Measurements from ENCODE around the gene MSX1. TPM values are rescaled to one million over a fixed set of nuclear protein-coding genes. Genes with fewer than 3 reads are reported as not detected.

MSX1 gene
- total RNA-seq, 1 experiment from 2014 or later: not detected

DNA sequence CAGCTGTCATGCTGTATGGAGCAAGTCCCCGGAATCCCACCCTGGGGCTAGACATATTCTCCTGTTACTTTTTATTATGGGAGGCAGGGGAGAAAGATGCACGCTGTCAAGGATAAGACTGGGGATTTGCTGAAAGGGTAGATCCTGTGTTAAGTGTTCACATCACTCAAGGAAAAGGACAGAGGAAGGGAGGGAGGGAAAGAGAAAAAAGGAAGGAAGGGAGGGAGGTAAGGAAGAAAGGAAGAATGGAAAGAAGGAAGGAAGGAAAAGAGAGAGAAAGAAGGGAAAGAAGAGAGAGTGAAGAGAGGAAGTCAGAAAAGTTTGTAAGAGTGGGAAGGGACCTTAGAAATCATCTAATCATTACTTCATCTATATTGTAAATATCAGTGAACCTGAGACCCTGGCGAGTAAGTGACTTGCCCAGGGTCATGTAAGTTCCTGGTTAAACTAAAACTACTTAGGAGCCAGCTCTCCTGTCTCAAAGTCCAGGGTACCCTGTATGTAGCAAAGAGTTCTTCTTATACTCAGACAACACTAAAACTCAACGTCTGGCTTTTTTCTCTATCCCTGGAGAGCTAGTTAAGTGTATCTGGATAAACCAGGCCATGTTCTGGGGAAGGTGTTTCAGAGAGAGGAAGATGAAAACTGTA, 47.2 kb upstream of the MSX1 start:
- no peak overlapping the region for H4K91ac ChIP-seq (ENCODE audit: insufficient read length, low read depth, low read length)
- H2BK12ac ChIP-seq (ENCODE audit: insufficient read length, low read depth, low read length): no peak overlapping the region
- no peak overlapping the region for H2BK5ac ChIP-seq (ENCODE audit: insufficient read length, low read length)
- no peak overlapping the region for H3K4me2 ChIP-seq (ENCODE audit: insufficient read depth, insufficient read length, low read length)
- H2AFZ ChIP-seq (ENCODE audit: low read length): no peak overlapping the region
- no peak overlapping the region for H3K56ac ChIP-seq (ENCODE audit: insufficient read length, low read depth, low read length)
- no peaks in the 10 kb centered on the region for H3K79me1 ChIP-seq (ENCODE audit: insufficient read depth, low read depth, low read length, poor library complexity, severe bottlenecking)
- no peak overlapping the region for H2BK120ac ChIP-seq (ENCODE audit: low read depth, low read length, poor library complexity, severe bottlenecking)
- H4K5ac ChIP-seq (ENCODE audit: insufficient read length, low read depth, low read length): no peak overlapping the region
- H2BK15ac ChIP-seq (ENCODE audit: low read depth, low read length): no peak overlapping the region
- H3K79me2 ChIP-seq (ENCODE audit: insufficient read depth, low read length): no peaks in the 10 kb centered on the region
- H2BK20ac ChIP-seq (ENCODE audit: low read depth, low read length, poor library complexity, severe bottlenecking): no peak overlapping the region
- no CpG with 5 or more reads among the region's 4 CpGs for WGBS (ENCODE audit: extremely low coverage, insufficient read length, low lambda C conversion rate)
- Mint-ChIP-seq H3K36me3 (ENCODE audit: insufficient read depth in 1 of 3, low read depth in 3 of 3) (no peaks in the 10 kb centered on the region; a peak in 1 of 7 replicates), H3K4me1 (peaks cover 7 to 12% of the 10 kb centered on the region in 2 experiments), H3K27ac (no peak overlapping the region), H3K9me3 (peaks cover 0 to 4% of the 10 kb centered on the region in 2 experiments; a peak in 2 of 5 replicates), H3K4me3 (no peak overlapping the region), H3K27me3 (ENCODE audit: low read depth) (peaks cover 90% of the 10 kb centered on the region)
- H3K23me2 ChIP-seq (ENCODE audit: insufficient read length, low read depth, low read length, poor library complexity, severe bottlenecking): no peaks in the 10 kb centered on the region
- H3K4ac ChIP-seq (ENCODE audit: low read depth, low read length): no peak overlapping the region
- TF ChIP-seq, protein P1, sequence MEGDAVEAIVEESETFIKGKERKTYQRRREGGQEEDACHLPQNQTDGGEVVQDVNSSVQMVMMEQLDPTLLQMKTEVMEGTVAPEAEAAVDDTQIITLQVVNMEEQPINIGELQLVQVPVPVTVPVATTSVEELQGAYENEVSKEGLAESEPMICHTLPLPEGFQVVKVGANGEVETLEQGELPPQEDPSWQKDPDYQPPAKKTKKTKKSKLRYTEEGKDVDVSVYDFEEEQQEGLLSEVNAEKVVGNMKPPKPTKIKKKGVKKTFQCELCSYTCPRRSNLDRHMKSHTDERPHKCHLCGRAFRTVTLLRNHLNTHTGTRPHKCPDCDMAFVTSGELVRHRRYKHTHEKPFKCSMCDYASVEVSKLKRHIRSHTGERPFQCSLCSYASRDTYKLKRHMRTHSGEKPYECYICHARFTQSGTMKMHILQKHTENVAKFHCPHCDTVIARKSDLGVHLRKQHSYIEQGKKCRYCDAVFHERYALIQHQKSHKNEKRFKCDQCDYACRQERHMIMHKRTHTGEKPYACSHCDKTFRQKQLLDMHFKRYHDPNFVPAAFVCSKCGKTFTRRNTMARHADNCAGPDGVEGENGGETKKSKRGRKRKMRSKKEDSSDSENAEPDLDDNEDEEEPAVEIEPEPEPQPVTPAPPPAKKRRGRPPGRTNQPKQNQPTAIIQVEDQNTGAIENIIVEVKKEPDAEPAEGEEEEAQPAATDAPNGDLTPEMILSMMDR (conservative IDR thresholded peaks at IDR 0.05): no peak
- no peaks in the 10 kb centered on the region for H3K9me3 ChIP-seq (ENCODE audit: control insufficient read depth, low read depth, low read length)
- no peak overlapping the region for H3K23ac ChIP-seq (ENCODE audit: insufficient read length, low read depth, low read length)
- no peak overlapping the region for H3K9ac ChIP-seq (ENCODE audit: extremely low read depth, insufficient read length, low read length)
- H3K27me3 ChIP-seq (ENCODE audit: insufficient read depth, low read length): no peaks in the 10 kb centered on the region
- peaks cover 2% of the 10 kb centered on the region; the same call in 1 of the 2 replicates for H3K4me1 ChIP-seq (ENCODE audit: insufficient read depth, low read length)
- H3K27ac ChIP-seq (ENCODE audit: insufficient read length, low read depth, low read length): no peak overlapping the region
- no peak overlapping the region for H3K14ac ChIP-seq (ENCODE audit: insufficient read depth, low read length)
- H2AK5ac ChIP-seq (ENCODE audit: insufficient read length, low read length): no peak overlapping the region
- no peak for DNase-seq
- H4K8ac ChIP-seq (replicated peaks; ENCODE audit: insufficient read length, low read depth, low read length): no peak overlapping the region
- H4K20me1 ChIP-seq (ENCODE audit: control insufficient read depth, insufficient read depth, insufficient read length): no peaks in the 10 kb centered on the region
- no peak overlapping the region for H3K18ac ChIP-seq (ENCODE audit: insufficient read length, low read depth, low read length)
- H3T11ph ChIP-seq (ENCODE audit: low read length): no peak overlapping the region

Measured in H9 (cell line).